ENCODE results near the gene SPAG16. TPM values are rescaled to one million over a fixed set of nuclear protein-coding genes. Genes with fewer than 3 reads are reported as not detected.
A peak's percentile ranks its signal among the peaks of the same experiment; 100 is the strongest.

The SPAG16 gene
- total RNA-seq, 4 donors from 2014 or later, result 34.1 to 59.3 (median 46.8) TPM

DNA sequence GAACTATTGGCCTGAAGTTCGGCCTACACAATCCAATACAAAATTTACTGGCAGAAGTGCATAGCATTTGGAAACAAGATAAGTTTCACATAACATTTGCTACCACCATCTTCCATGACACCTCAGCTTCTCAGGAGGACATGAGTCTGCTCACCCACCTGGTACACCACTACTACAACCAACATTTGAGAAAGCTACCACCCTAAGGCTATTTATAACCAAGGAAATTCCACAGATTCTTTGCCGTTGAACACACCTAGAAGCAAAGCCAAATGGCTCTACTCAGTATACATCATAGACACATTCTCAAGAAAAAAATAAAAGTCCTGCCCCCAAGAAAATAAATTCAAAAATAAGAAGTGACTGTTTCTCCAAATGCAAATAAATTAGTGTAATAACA is 145.3 kb downstream of the SPAG16 start:
- Histone ChIP-seq H3K36me3 (no peaks in the 10 kb centered on the region), H3K4me3 (replicated peaks in 1 of 3) (no peak overlapping the region), H3K4me1 (no peaks in the 10 kb centered on the region), H3K27me3 (no peaks in the 10 kb centered on the region), H3K9me3 (no peaks in the 10 kb centered on the region), H3K27ac (no peak overlapping the region)
- TF ChIP-seq POLR2A (IDR thresholded peaks at IDR 0.05), result no peak
- TF ChIP-seq, protein P1, sequence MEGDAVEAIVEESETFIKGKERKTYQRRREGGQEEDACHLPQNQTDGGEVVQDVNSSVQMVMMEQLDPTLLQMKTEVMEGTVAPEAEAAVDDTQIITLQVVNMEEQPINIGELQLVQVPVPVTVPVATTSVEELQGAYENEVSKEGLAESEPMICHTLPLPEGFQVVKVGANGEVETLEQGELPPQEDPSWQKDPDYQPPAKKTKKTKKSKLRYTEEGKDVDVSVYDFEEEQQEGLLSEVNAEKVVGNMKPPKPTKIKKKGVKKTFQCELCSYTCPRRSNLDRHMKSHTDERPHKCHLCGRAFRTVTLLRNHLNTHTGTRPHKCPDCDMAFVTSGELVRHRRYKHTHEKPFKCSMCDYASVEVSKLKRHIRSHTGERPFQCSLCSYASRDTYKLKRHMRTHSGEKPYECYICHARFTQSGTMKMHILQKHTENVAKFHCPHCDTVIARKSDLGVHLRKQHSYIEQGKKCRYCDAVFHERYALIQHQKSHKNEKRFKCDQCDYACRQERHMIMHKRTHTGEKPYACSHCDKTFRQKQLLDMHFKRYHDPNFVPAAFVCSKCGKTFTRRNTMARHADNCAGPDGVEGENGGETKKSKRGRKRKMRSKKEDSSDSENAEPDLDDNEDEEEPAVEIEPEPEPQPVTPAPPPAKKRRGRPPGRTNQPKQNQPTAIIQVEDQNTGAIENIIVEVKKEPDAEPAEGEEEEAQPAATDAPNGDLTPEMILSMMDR (IDR thresholded peaks at IDR 0.05), result no peak
- WGBS, 2 donors, result 79 to 86% methylated on average over 2 of the region's 2 CpGs
- intact Hi-C loops (cut with DNase I), result no loop called here
- DNase-seq, result no peak

DNA sequence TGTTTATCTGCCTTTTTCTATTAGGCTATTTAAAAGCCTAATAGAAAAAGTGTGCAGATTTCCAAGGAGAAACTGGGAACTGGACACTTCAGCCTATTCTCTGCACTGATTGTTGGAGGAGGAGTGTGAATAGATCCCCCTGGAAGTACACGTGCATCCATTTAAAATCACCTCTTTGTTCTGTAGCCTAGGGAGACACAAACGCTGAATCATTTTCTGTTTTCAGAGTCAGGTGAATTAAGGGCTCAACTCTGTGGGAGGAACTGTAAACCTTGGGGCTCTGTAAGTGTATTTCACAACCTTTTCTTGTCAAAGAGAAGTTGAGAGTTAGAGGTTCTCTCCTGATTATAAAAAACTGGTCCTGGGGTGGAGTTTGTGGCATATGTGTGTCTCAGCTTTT is 159.7 kb downstream of the SPAG16 start:
- intact Hi-C loops (cut with DNase I), result no loop called here
- TF ChIP-seq, protein P1 (IDR thresholded peaks at IDR 0.05), result no peak
- TF ChIP-seq POLR2A (IDR thresholded peaks at IDR 0.05), result no peak
- WGBS, 2 donors, result 81 to 88% methylated on average over 2 of the region's 2 CpGs
- Histone ChIP-seq H3K4me1 (no peaks in the 10 kb centered on the region), H3K27ac (no peak overlapping the region), H3K27me3 (no peaks in the 10 kb centered on the region), H3K9me3 (no peaks in the 10 kb centered on the region), H3K4me3 (replicated peaks in 1 of 3) (no peak overlapping the region), H3K36me3 (no peaks in the 10 kb centered on the region)
- DNase-seq, result no peak

DNA sequence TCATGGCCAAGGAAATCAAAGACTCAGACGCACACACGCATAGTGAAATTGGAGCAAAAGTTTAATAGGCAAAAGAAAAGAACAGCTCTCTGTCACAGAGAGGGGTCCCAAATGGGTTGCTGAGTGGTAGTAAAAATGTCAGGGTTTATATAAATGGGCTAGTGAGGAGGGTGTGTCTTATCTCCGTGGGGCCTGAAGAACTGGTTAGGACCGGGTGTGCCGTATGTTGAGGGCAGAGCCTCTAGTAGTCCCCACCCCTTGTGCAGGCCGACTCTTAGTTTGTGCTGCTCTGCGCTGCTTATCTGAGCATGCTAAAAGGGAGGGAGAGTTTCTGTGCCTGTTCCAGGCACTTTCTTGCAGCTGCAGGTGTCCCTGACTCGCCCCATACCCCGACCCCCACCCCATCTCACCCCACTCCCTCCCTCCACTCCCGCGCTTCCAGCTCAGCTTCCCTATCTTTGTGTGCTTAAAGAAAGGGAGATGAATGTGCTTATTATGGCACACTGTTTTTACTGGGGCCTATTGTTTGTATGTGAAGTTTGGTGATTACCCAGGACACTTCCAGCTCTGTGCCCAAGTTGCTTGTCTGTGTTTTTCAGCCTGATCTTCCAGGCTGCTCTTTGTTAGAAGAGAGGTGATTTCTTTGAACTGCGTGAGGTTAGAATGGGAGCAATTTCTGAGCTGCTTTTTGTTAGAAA is 167.4 kb downstream of the SPAG16 start:
- whole genome bisulfite sequencing, 2 donors, result 46 to 47% methylated on average over 12 of the region's 12 CpGs
- peak in 1 of 2 donors; percentile 1 for DNase-seq

DNA sequence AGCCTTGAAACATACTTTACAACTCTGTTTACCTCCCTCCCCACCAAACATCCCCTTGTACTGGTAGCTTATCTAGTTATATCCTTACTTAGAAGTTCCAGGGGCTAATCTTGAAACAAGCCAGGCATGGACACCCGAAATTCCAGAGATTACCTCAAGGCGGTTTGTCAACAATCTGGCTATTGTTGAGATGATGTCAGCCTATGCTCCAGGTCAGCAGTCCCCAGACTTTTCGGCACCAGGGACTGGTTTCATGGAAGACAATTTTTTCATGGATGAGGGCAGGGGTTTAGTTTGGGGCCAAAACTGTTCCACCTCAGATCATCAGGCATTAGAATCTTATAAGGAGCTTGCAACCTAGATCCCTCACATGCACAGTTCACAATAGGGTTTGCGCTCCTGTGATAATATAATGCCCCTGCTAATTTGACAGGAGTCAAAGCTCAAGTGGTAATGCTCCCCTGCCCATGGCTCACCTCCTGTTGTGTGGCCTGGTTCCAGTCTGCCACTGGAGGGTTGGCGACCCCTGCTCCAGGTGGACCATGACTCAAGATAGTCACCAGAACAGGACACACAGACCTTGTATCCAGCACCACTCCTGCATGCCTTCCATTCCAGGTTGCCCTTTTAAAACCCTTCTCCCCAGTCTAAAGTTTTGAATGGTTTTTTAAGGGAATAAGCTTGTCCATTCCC is 171.2 kb downstream of the SPAG16 start:
- intact Hi-C loops (cut with DNase I), result no loop called here
- Histone ChIP-seq H3K4me3 (replicated peaks in 1 of 3) (no peak overlapping the region), H3K4me1 (no peaks in the 10 kb centered on the region), H3K9me3 (no peaks in the 10 kb centered on the region), H3K36me3 (no peaks in the 10 kb centered on the region), H3K27ac (no peak overlapping the region), H3K27me3 (no peaks in the 10 kb centered on the region)
- no peak for DNase-seq
- WGBS, 2 donors, result 59 to 65% methylated on average over 4 to 5 of the region's 5 CpGs
- TF ChIP-seq, protein P1 (IDR thresholded peaks at IDR 0.05), result no peak
- no peak for TF ChIP-seq POLR2A (IDR thresholded peaks at IDR 0.05)

More for the DNA sequence above, 167.4 kb downstream of the SPAG16 start:
- Histone ChIP-seq H3K4me3 (replicated peaks in 1 of 3) (no peak overlapping the region), H3K27ac (no peak overlapping the region), H3K9me3 (no peaks in the 10 kb centered on the region), H3K27me3 (no peaks in the 10 kb centered on the region), H3K36me3 (no peaks in the 10 kb centered on the region), H3K4me1 (no peaks in the 10 kb centered on the region)
- TF ChIP-seq, protein P1 (IDR thresholded peaks at IDR 0.05), result no peak
- no peak for TF ChIP-seq POLR2A (IDR thresholded peaks at IDR 0.05)
- intact Hi-C loops (cut with DNase I), result no loop called here

DNA sequence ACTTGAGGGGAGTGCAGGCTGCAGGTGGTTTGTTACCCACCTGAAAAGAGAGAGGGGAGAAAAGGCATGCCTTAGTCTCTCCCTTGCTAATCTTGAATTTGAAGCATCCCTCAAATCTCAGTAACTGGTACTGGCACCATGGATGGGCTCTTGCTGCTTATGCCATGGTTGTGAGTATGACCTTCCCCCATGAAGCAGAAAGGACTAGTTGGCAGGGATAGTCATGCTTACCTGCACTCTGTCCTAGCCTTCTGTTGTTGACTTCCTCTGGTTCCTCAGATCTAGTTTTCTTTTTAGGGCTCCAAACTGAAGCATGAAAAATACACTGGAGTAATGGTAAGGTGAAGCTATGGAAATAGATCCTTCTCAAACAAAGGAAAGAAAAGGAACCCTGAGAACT is 191.2 kb downstream of the SPAG16 start:
- Histone ChIP-seq H3K27ac (no peak overlapping the region), H3K4me1 (no peaks in the 10 kb centered on the region), H3K9me3 (no peaks in the 10 kb centered on the region), H3K4me3 (replicated peaks in 1 of 3) (no peak overlapping the region), H3K27me3 (no peaks in the 10 kb centered on the region), H3K36me3 (no peaks in the 10 kb centered on the region)
- DNase-seq, result no peak
- no peak for TF ChIP-seq POLR2A (IDR thresholded peaks at IDR 0.05)
- TF ChIP-seq, protein P1 (IDR thresholded peaks at IDR 0.05), result no peak
- intact Hi-C loops (cut with DNase I), result no loop called here
